NT2/D1 (cell line): Measurements from ENCODE around the gene THTPA.

Experiments used
- DNase-seq: peaks from one replicate; pipeline ENCODE4 v3.0.0-alpha.2; 2011; ENCODE audit warnings: low read depth, low spot score
- H3K27me3 ChIP-seq: 2 replicates; pipeline ENCODE4 v1.6.0; 2011; ENCODE audit warnings: mild to moderate bottlenecking; ENCODE audit not compliant: insufficient read length, insufficient read depth
- H3K36me3 ChIP-seq: 2 replicates; pipeline ENCODE4 v1.6.1; 2011; ENCODE audit warnings: mild to moderate bottlenecking, low read length, mixed read lengths; ENCODE audit not compliant: insufficient read depth, insufficient read length
- H3K4me1 ChIP-seq: 2 replicates; pipeline ENCODE4 v1.5.1; 2011; ENCODE audit not compliant: insufficient read depth, insufficient read length
- H3K4me3 ChIP-seq: 2 replicates; pipeline ENCODE4 v1.5.1; 2011; ENCODE audit warnings: low read depth; ENCODE audit not compliant: insufficient read length
- H3K9ac ChIP-seq: 2 replicates; pipeline ENCODE4 v1.6.0; 2011; ENCODE audit warnings: low read depth; ENCODE audit not compliant: insufficient read length
- H3K9me3 ChIP-seq: 2 replicates; pipeline ENCODE4 v1.5.1; 2011; ENCODE audit warnings: mild to moderate bottlenecking, low read length; ENCODE audit not compliant: insufficient read depth
- SUZ12 ChIP-seq: IDR thresholded peaks from 2 replicates; pipeline ENCODE4 v1.6.1; 2011; ENCODE audit not compliant: insufficient read length, insufficient read depth; ENCODE audit errors: extremely low read depth
- YY1 ChIP-seq: IDR thresholded peaks from 2 replicates; pipeline ENCODE4 v1.6.1; 2011; ENCODE audit not compliant: insufficient read length, insufficient read depth
- ZNF274 ChIP-seq: IDR thresholded peaks from 2 replicates; pipeline ENCODE4 v1.6.1; 2011; ENCODE audit warnings: mild to moderate bottlenecking, low read depth, low read length

THTPA gene

GRCh38 chr14:23540141-23540469 is 16.0 kb upstream of the THTPA start:
- peaks cover 28% of the 10 kb centered on the region for H3K36me3 ChIP-seq
- peaks cover 2% of the 10 kb centered on the region for H3K4me1 ChIP-seq
- TF ChIP-seq SUZ12: no peak
- no peak for TF ChIP-seq YY1
- no peak for TF ChIP-seq ZNF274
- H3K27me3 ChIP-seq: no peaks in the 10 kb centered on the region
- no peak overlapping the region for H3K4me3 ChIP-seq
- H3K9me3 ChIP-seq: no peaks in the 10 kb centered on the region
- DNase-seq: no peak
- H3K9ac ChIP-seq: no peak overlapping the region

- no peak for TF ChIP-seq SUZ12
- no peak for TF ChIP-seq ZNF274
- no peak for TF ChIP-seq YY1
- Histone ChIP-seq H3K4me1 (peaks cover 8% of the 10 kb centered on the region), H3K36me3 (peaks cover 22% of the 10 kb centered on the region), H3K27me3 (no peaks in the 10 kb centered on the region), H3K9ac (no peak overlapping the region), H3K4me3 (no peak overlapping the region), H3K9me3 (no peaks in the 10 kb centered on the region)
- no peak for DNase-seq
These were observed 13.8 kb upstream of the THTPA start for GRCh38 chr14:23542261-23542660.

GRCh38 chr14:23543403-23543802 is 12.7 kb upstream of the THTPA start:
- Histone ChIP-seq H3K4me1 (peaks cover 14% of the 10 kb centered on the region), H3K36me3 (peaks cover 22% of the 10 kb centered on the region), H3K4me3 (no peak overlapping the region), H3K9me3 (no peaks in the 10 kb centered on the region), H3K9ac (no peak overlapping the region), H3K27me3 (no peaks in the 10 kb centered on the region)
- TF ChIP-seq SUZ12 (no peak), YY1 (no peak), ZNF274 (no peak)
- DNase-seq: no peak

- H3K9me3 ChIP-seq: no peaks in the 10 kb centered on the region
- no peak overlapping the region for H3K9ac ChIP-seq
- H3K4me3 ChIP-seq: no peak overlapping the region
- no peak for DNase-seq
- peaks cover 16% of the 10 kb centered on the region for H3K4me1 ChIP-seq
- peaks cover 22% of the 10 kb centered on the region for H3K36me3 ChIP-seq
- no peaks in the 10 kb centered on the region for H3K27me3 ChIP-seq
- TF ChIP-seq YY1 (no peak), SUZ12 (no peak), ZNF274 (no peak)
These were observed 11.3 kb upstream of the THTPA start for GRCh38 chr14:23544511-23545447.

GRCh38 chr14:23545740-23546365 is 10.2 kb upstream of the THTPA start:
- Histone ChIP-seq H3K27me3 (no peaks in the 10 kb centered on the region), H3K9ac (no peak overlapping the region), H3K4me3 (no peak overlapping the region), H3K36me3 (peaks cover 17% of the 10 kb centered on the region), H3K9me3 (no peaks in the 10 kb centered on the region), H3K4me1 (peaks cover 19% of the 10 kb centered on the region)
- DNase-seq: no peak
- TF ChIP-seq ZNF274 (no peak), SUZ12 (no peak), YY1 (no peak)

- Histone ChIP-seq H3K4me3 (no peak overlapping the region), H3K9me3 (no peaks in the 10 kb centered on the region), H3K9ac (no peak overlapping the region), H3K4me1 (peaks cover 19% of the 10 kb centered on the region), H3K27me3 (no peaks in the 10 kb centered on the region), H3K36me3 (peaks cover 17% of the 10 kb centered on the region)
- TF ChIP-seq YY1 (no peak), ZNF274 (no peak), SUZ12 (no peak)
- no peak for DNase-seq
These were observed 9.5 kb upstream of the THTPA start for GRCh38 chr14:23546450-23547035.

GRCh38 chr14:23547924-23548323 is 8.1 kb upstream of the THTPA start:
- H3K4me1 ChIP-seq: peaks cover 19% of the 10 kb centered on the region
- no peaks in the 10 kb centered on the region for H3K9me3 ChIP-seq
- no peak for TF ChIP-seq YY1
- H3K36me3 ChIP-seq: peaks cover 8% of the 10 kb centered on the region
- H3K9ac ChIP-seq: no peak overlapping the region
- no peak overlapping the region for H3K4me3 ChIP-seq
- no peak for DNase-seq
- H3K27me3 ChIP-seq: no peaks in the 10 kb centered on the region
